Activated CD8-positive, alpha-beta memory T cell treated with anti-CD3 and anti-CD28 coated beads for 1 hour (primary cell): Measurements from ENCODE around the gene AMY2B.
"Not testable (repeated sequence)": the region's sequence is repeated elsewhere in the genome, so short reads cannot be mapped to it uniquely, and the experiment has no call there.

Source experiments
- DNase-seq, 2 donors: peaks; one replicate each; pipeline ENCODE4 v3.0.0-alpha.2; 2020; ENCODE audit warnings: low read depth in 1 of 2; ENCODE audit errors: extremely low read depth in 1 of 2

Gene AMY2B

GRCh38 chr1:103616994-103617477, 45.6 kb downstream of the AMY2B start, which contains the start of gene AMY2A:
AMY2A (plus strand) TSS chr1:103617427; CDS start chr1:103617441, 14 bp downstream.
- DNase-seq: not testable (repeated sequence)

- DNase-seq: not testable (repeated sequence)
These were observed 56.0 kb downstream of the AMY2B start for GRCh38 chr1:103627436-103627835.
